Central memory CD4-positive, alpha-beta T cell (primary cell): ENCODE results near the gene WFDC5.
"Not testable (repeated sequence)": the region's sequence is repeated elsewhere in the genome, so short reads cannot be mapped to it uniquely, and the experiment has no call there.

Experiments
- DNase-seq: peaks from one replicate; pipeline ENCODE4 v3.0.0; 2022

Gene WFDC5

DNA sequence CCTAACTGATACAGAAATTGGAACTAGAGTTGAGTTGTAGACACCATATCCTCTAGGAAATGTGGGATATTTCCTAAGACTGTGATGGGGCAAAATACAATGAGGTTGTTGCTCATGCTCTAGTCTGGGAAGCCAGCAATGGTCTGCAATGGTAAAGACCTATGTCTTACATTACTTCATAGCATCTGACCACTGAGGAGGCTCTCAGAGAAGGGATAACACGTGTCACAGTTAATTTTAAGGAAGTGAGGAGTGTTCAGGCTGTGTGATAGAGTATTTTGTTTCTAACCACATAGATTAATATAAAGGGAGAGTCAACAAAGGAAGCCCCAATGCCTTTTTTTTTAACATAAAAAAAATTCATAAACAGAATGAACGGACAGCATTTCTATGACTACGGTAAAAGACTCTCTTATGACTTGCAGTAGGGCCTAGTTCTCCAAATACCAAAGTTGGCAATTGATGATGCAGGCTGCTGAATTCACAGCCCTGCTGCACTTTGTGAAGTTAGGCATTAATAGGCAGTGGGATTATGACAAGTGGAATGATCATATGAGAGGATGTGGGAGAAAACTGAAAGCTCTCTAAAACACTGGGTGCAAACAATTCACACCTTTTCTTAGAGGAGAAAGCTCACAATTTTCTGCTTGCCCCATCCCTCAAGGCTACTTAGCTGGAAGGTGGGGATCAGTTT, 27.7 kb downstream of the WFDC5 start:
- no peak for DNase-seq

DNA sequence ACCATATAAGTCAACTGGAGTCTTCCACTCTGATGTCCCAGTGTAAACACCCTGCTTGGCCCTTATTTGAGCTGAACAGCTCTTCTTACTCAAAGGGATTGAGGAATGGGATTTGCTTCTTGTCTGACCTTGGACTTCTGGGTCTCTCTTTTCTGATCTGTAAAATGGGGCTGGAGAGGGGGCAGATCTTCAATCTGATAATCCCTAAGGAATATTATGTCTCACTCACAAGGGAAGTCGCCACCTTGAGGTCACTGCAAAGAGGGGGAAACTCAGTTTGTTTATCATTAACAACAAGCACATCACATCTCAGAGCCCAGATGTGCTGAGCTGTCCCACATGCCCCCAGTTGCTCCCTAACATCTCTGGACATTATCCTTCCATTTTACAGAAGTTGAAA, 29.1 kb downstream of the WFDC5 start:
- DNase-seq, result no peak

DNA sequence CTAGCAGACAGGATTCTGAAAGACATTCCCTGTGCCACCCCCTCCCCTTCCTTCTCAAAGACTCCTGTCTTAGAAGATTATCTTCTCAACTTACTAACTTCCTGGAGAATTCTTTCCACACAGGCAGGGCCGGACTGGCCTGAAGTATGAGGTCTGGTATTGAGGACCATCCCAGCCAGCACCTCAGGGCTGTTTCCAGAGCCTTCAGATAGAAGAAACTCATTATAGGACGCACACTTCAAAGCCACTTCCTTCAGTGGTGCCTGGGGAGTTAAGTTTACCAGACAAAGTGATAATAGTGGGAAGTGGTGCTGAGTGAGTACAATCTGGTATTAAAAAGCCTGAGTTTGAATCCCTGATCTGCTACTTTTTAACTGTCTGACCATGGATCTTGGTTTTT, 29.7 kb downstream of the WFDC5 start:
- no peak for DNase-seq

DNA sequence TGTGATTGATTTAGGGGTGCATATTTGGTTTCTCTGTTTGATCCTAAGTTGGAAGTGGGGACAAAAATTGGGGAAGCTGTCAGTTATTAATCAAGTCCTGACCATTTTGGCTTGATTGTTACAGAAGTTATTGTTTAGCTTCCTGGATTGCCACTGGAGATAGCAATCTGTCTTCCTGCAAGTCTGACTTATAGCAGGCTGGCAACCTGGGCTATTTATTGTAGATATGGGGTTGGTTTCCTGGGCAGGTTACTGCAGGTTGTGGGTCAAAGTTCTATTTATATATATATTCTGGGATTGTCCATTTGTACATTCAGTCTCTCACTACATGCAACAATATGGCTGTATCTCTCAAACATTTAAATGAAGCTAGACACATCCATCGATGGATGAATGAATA, 31.8 kb downstream of the WFDC5 start:
- DNase-seq, result no peak

DNA sequence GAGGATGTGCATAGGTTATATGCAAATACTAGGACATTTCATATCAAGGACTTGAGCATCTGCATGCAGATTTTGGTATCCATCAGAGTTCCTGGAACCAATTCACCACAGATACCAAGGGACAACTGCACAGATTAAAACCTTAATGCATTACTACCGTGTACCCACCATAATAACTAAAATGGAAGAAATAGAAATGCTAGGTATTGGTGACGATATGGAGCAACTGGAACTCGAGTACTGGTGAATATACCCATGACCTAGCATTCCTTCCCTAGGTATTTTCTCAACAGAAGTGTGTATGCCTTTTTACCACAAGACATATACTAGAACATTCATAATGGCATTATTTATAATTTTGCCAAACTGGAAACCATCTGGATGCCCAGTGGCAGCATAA, 32.5 kb downstream of the WFDC5 start:
- DNase-seq, result no peak

DNA sequence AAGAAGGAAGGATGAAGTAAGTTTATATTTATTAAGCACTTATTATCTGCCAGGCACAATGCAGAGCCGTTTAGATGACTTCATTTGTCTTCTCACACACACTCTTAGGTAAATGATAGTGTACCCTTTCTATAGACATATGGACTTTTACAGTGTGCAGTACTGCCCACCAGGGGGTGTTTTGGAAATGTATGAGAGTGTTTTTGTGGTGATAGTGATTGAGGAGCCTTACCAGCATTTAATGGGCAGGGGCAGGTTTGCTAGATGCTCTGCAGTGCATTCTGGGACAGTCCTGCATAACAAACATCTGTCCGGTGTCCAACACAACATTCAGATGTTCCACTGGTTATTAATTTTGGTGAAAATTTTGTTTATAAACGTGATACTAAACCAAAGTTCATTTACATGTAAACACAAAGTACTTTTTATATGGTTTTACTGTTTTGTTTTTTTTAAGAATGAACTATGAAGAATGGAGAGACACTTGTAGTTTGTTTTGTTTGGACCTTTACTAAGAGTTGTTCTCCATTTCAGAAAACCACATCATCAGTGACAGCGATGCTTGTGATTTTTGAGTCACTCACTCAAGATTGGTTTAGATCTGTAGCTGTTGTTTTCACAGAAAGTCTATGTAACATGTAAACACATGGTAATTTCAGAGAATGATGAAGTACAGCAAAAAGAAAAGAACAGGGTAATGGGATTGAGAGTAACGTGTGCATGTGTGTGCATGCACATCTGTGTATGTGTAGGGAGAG, 33.9 kb downstream of the WFDC5 start:
- DNase-seq, result no peak

DNA sequence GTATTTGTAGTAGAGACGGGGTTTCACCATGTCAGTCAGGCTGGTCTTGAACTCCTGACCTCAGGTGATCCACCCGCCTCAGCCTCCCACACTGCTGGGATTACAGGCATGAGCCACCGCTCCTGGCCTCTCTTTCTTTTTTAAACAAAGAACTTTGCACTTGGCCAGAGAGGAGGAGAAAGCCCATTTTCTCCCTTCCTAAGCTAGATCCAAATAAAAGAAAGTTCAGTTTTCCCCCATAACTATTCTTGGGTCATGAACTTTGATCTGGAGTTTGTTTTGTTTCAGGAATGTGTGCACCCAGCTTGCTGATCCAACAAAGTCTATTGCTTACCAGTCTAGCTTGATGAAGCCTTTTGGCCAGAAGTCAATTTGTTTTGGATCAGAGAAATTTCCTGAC, 37.4 kb downstream of the WFDC5 start:
- no peak for DNase-seq

DNA sequence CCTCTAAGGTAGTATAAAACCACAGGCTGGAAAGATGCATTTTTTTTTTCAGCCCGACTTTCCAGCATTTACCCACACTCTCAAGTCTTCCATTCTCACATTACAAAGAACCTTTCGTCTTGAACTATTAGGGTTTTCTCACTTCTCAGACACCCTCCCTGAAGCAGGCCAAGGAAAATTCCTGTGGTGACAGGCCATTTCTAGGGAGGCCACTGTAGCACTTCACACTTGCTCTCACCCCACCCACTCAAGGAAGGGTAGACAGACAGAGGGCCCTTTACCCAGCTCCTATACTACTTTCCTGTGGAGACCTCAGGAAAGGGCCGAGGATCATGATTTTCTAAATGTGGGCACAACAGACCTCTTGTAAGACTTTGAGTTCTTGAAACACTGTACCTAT, 41.8 kb downstream of the WFDC5 start:
- no peak for DNase-seq

DNA sequence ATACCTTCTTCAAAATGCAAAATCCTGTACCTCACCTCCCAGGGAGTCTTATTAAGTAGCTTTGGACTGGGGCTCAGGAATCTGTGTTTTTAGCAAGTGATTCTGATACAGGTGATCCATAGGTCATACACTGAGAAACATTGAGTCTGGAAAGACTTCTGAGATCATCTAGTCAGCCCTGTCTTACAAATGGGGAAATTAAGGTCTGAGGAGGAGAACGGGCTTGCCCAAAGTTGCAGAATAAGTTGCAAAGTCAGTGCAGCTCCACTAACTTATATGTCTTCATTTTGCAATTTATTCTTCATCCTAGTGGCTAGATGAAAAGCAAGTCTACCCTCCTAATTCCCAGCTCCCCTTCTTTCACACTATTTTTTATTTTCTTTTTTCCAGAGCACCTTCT, 42.9 kb downstream of the WFDC5 start:
- DNase-seq, result no peak

DNA sequence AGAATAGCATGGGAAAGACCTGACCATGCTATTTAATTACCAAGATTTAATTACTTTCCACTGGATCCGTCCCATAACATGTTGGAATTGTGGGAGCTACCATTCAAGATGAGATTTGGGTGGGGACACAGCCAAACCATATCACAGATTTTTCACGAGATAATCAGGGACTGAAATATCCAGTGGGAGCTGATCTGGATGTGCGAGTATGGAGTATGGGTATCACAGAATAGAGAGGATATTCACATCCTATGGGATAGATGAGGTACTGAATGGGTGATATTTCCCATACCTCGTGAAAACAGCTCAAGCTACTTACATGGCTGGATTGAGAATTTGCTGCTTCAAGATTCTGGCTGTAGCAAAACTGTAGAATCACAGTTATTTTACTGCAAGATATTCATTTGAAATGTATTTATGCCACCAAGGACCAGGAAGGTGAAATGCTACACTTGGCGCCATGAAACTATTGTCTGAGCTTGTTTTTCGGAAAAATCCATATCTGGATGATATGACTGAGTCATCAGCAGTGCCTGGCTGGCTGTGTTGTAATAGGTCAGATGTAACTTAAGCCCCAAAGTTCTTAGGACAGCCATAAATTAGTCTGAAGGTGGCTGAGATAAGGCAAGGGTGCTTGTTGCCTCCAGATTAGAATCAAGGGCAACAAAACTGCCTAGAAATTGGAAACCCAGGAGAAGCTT, 43.9 kb downstream of the WFDC5 start:
- DNase-seq, result no peak

DNA sequence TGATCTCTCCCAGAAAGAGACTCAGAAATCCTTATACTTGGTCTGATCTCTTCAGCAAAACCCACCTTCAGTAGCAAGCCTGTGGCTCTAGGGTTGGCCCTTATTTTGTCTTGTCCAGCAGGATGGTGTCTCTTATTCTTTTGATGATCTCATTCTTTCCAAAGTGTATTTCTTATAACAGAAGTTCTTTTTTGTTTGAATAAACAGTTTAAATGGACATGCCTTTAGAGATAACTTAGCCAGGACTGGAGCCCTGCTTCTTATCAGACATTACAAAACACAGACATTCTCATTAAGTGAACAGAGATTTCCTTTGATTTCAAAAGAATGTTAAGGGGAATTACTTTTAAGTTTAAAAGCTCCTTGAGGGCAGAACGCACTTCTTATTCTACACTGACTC, 45.7 kb downstream of the WFDC5 start:
- no peak for DNase-seq

DNA sequence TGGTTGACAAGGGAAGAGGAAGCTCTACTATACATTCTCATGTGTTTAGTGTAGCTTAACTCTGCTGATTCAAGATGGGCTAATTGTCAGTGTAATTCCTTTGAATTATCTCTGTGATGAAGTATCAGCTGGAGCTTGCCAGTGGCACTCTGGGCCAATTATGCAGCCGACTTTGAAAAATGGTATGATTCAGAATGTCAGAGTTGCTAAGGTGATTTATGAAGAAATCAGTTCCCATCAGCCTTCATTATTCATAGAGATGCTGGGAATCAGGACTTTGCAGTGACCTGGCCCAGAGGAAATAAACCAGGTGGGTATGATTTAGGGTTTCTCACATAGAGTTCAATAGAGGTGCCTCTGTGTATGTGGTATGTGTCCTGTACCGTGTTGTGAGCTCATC, 47.4 kb downstream of the WFDC5 start:
- no peak for DNase-seq

DNA sequence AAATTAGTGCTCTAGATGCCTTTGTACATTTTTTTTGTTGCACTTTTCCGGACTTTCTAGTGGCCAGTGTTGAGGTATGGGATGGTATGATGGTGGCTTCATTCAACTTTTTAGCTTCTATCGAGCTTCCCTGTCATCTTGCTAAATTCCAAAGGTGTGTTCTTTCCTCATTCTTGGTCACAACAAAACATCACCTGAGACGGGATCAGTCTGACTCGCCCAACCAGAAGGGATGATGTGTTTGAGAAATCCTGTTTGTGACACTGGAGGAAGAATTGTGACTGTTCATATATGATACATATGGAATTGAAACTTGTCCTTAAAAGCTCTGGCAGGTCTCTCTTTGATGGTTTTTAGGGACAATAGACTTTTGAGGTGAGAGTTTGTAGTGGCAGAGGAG, 47.9 kb downstream of the WFDC5 start:
- no peak for DNase-seq

DNA sequence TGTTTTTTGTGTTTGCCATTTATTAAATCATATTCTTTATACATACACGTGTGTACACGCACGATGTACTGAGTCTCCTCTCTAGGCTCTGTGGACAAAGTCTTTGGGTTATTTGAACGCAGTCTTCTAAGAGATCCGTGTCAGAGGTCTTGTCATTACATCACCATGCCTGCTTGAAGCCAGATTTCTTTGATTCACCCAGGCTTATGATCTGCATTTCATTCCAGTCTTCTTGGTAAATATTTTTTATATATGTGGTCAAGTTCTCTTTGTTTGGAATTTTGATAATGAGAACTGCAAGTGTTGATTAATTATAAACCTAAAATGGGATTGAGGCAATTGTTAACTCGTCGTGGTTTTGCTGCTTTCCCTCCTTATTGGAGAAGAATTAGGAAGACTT, 48.6 kb downstream of the WFDC5 start:
- no peak for DNase-seq

DNA sequence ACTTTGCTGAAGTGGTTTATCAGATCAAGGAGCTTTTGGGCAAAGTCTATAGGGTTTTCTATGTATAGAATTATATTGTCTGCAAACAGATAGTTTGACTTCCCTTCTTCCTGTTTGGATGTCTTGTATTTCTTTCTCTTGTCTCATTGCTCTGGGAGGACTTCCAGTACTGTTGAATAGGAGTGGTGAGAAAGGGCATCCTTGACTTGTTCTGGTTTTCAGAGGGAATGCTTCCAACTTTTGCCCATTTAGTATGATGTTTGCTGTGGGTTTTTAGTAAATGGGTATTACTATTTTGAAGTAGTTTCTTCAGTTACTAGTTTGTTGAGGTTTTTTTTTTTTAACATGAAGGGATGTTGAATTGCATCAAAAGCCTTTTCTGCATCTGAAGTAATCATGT, 50.2 kb downstream of the WFDC5 start:
- DNase-seq, result no peak

DNA sequence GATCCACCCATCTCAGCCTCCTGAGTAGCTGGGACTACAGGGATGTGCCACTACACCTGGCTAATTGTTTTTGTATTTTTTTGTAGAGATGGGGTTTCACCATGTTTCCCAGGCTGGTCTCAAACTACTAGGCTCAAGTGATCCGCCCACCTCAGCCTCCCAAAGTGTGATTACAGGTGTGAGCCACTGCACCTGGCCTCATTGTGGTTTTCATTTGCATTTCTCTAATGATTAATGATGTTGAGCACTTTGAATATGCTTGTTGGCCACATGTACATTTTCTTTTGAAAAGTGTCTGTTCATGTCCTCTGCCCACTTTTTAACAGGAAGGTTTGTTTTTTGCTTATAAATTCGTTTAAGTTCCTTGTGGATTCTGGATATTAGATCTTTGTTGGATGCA, 51.9 kb downstream of the WFDC5 start:
- DNase-seq, result not testable (repeated sequence)

DNA sequence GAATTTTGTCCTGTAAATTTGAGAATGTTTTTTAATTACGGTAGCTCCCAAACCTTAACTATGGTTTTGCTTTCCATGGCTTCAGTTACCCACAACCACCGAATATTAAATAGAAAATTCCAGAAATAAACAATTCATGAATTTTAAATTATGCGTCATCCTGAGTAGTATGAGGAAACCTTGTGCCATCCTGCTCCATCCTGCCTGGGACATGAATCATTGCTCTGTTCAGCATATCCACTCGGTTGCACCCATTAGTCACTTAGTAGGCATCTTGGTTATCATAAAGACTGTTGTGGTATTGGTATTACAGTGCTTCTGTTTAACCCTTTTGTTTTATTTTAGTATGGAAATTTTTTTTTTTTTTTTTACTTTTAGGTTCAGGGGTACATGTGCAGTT, 53.7 kb downstream of the WFDC5 start:
- no peak for DNase-seq

DNA sequence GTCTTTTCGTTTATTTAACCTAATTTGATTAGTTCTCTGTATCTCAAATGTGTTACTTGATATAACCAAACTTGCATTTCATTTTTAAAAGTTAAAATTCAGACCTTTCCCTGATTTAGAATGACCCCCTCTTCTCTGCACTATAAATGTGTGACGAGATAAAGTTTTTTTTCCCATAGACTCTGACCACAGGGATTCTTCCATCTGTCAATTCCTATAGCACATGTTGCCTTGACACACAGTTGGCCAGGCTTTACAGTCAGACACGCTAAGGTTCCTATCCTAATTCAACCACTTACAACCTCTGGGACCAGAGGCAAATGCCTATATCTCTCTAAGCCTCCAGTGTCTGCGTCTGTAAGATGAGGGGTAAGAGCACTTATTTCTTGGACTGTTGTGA, 54.7 kb downstream of the WFDC5 start:
- no peak for DNase-seq
